Breast epithelium (tissue), 3 donors: ENCODE results near the gene OTOP1.
"Not testable (repeated sequence)": the region's sequence is repeated elsewhere in the genome, so short reads cannot be mapped to it uniquely, and the experiment has no call there.

Experiments
- POLR2A ChIP-seq: fragments of 450-650 bp; IDR thresholded peaks from one replicate; pipeline ENCODE4 v1.6.1; 2016; ENCODE audit warnings: antibody characterized with exemption, mild to moderate bottlenecking, moderate library complexity
- POLR2AphosphoS5 ChIP-seq, 3 donors: sonication (generic); formaldehyde crosslinking; IDR thresholded peaks; one replicate each; pipeline ENCODE4 v1.6.1; 2017; ENCODE audit warnings: antibody characterized with exemption in 3 of 3
- TF ChIP-seq, protein P1 (sequence below), 3 donors: fragments of 450-650 bp; IDR thresholded peaks; one replicate each; pipeline ENCODE4 v1.5.1; 2016 to 2017; ENCODE audit warnings: antibody characterized with exemption in 3 of 3, mild to moderate bottlenecking in 3 of 3, moderate library complexity in 3 of 3

DNA sequence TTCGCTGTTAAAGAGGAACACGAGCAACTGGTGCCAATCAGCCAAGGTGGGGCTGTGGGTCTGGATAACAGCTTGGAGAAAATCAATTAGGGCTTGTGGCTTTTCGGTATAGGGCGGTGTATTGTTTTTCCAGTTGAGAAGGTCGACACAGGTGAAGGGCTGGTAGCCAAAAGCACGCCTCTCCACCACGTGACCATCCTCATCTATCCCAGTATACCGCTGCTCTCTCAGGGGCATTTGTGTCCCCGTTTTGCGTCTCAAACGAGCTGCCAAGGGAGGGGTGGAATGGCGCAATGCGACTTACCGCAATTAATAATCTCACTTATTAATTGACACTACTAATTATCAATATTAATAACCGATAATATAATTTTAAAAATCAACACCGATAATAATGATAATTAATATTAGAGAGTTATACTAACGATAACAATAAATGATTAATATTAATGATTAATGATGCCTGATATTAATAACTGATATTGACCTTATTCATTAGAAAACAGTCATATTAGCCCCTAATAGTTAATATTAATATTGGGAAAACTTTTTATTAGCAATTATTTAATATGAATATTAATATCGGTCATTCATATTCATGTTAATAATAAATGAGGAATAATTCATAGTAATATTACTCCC lies 62.1 kb downstream of the OTOP1 start:
- TF ChIP-seq, protein P1, sequence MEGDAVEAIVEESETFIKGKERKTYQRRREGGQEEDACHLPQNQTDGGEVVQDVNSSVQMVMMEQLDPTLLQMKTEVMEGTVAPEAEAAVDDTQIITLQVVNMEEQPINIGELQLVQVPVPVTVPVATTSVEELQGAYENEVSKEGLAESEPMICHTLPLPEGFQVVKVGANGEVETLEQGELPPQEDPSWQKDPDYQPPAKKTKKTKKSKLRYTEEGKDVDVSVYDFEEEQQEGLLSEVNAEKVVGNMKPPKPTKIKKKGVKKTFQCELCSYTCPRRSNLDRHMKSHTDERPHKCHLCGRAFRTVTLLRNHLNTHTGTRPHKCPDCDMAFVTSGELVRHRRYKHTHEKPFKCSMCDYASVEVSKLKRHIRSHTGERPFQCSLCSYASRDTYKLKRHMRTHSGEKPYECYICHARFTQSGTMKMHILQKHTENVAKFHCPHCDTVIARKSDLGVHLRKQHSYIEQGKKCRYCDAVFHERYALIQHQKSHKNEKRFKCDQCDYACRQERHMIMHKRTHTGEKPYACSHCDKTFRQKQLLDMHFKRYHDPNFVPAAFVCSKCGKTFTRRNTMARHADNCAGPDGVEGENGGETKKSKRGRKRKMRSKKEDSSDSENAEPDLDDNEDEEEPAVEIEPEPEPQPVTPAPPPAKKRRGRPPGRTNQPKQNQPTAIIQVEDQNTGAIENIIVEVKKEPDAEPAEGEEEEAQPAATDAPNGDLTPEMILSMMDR (IDR thresholded peaks at IDR 0.05): not testable (repeated sequence)
- TF ChIP-seq POLR2A; POLR2AphosphoS5 (IDR thresholded peaks at IDR 0.05): not testable (repeated sequence)
